Measurements from ENCODE around the gene RPN1.

Gene RPN1

GRCh38 chr3:128634075-128634611 lies 16.5 kb downstream of the RPN1 start:
- no peak overlapping the region for H3K27ac Mint-ChIP-seq
- H3K9me3 Mint-ChIP-seq = no peaks in the 10 kb centered on the region
- DNase-seq = no peak
- H3K4me1 Mint-ChIP-seq = no peaks in the 10 kb centered on the region
- H3K36me3 Mint-ChIP-seq (ENCODE audit: low read depth) = peaks cover 57% of the 10 kb centered on the region
- H3K4me3 Mint-ChIP-seq = no peak overlapping the region
- no peaks in the 10 kb centered on the region for H3K27me3 Mint-ChIP-seq (ENCODE audit: low read depth, poor library complexity)
- no peak for TF ChIP-seq CTCF (IDR thresholded peaks at IDR 0.05)

GRCh38 chr3:128632301-128632700 lies 18.3 kb downstream of the RPN1 start:
- TF ChIP-seq CTCF (IDR thresholded peaks at IDR 0.05) = no peak
- Mint-ChIP-seq H3K27me3 (ENCODE audit: low read depth, poor library complexity) (no peaks in the 10 kb centered on the region), H3K36me3 (ENCODE audit: low read depth) (peaks cover 49% of the 10 kb centered on the region), H3K27ac (no peak overlapping the region), H3K9me3 (no peaks in the 10 kb centered on the region), H3K4me3 (no peak overlapping the region), H3K4me1 (peaks cover under 1% of the 10 kb centered on the region)
- DNase-seq = no peak

- Mint-ChIP-seq H3K4me3 (no peak overlapping the region), H3K27me3 (ENCODE audit: low read depth, poor library complexity) (no peaks in the 10 kb centered on the region), H3K4me1 (peaks cover 5% of the 10 kb centered on the region), H3K27ac (peak overlapping the region; percentile 38), H3K36me3 (ENCODE audit: low read depth) (peaks cover 63% of the 10 kb centered on the region), H3K9me3 (no peaks in the 10 kb centered on the region)
- no peak for DNase-seq
- no peak for TF ChIP-seq CTCF (IDR thresholded peaks at IDR 0.05)
Measured at GRCh38 chr3:128629936-128630335, 20.7 kb downstream of the RPN1 start.

- no peak overlapping the region for H3K27ac Mint-ChIP-seq
- H3K9me3 Mint-ChIP-seq = no peaks in the 10 kb centered on the region
- H3K27me3 Mint-ChIP-seq (ENCODE audit: low read depth, poor library complexity) = no peaks in the 10 kb centered on the region
- TF ChIP-seq CTCF (IDR thresholded peaks at IDR 0.05) = no peak
- peaks cover 5% of the 10 kb centered on the region for H3K4me1 Mint-ChIP-seq
- H3K4me3 Mint-ChIP-seq = no peak overlapping the region
- H3K36me3 Mint-ChIP-seq (ENCODE audit: low read depth) = peaks cover 74% of the 10 kb centered on the region
- DNase-seq = no peak
Measured at GRCh38 chr3:128625409-128625945, 25.1 kb downstream of the RPN1 start.

GRCh38 chr3:128624526-128625138 lies 26.0 kb downstream of the RPN1 start:
- DNase-seq = no peak
- Mint-ChIP-seq H3K4me1 (peaks cover 7% of the 10 kb centered on the region), H3K27me3 (ENCODE audit: low read depth, poor library complexity) (no peaks in the 10 kb centered on the region), H3K9me3 (no peaks in the 10 kb centered on the region), H3K4me3 (no peak overlapping the region), H3K36me3 (ENCODE audit: low read depth) (peaks cover 71% of the 10 kb centered on the region), H3K27ac (peak overlapping the region; percentile 82)
- TF ChIP-seq CTCF (IDR thresholded peaks at IDR 0.05) = no peak

- no peak for TF ChIP-seq CTCF (IDR thresholded peaks at IDR 0.05)
- no peak for DNase-seq
- Mint-ChIP-seq H3K4me3 (no peak overlapping the region), H3K27ac (peak overlapping the region; percentile 66), H3K36me3 (ENCODE audit: low read depth) (peaks cover 74% of the 10 kb centered on the region), H3K9me3 (no peaks in the 10 kb centered on the region), H3K4me1 (peaks cover 16% of the 10 kb centered on the region), H3K27me3 (ENCODE audit: low read depth, poor library complexity) (no peaks in the 10 kb centered on the region)
Measured at GRCh38 chr3:128623762-128624176, 26.8 kb downstream of the RPN1 start.
